ENCODE results near the gene RBCK1.

Gene RBCK1

GRCh38 chr20:421685-422250, 13.7 kb downstream of the RBCK1 start:
- no peak for TF ChIP-seq CTCF (IDR thresholded peaks at IDR 0.05; ENCODE audit: low read depth, low read length, missing control alignments)
- DNase-seq (ENCODE audit: extremely low read depth, low read depth) = no peak
- no peak overlapping the region for H3K4me3 ChIP-seq (replicated peaks; ENCODE audit: low read depth, low read length)

- TF ChIP-seq CTCF (IDR thresholded peaks at IDR 0.05; ENCODE audit: low read depth, low read length, missing control alignments) = no peak
- H3K4me3 ChIP-seq (replicated peaks; ENCODE audit: low read depth, low read length) = no peak overlapping the region
- no peak for DNase-seq (ENCODE audit: extremely low read depth, low read depth)
Observed at GRCh38 chr20:426566-426965, 18.5 kb downstream of the RBCK1 start.

- TF ChIP-seq CTCF (IDR thresholded peaks at IDR 0.05; ENCODE audit: low read depth, low read length, missing control alignments) = no peak
- no peak overlapping the region for H3K4me3 ChIP-seq (replicated peaks; ENCODE audit: low read depth, low read length)
- DNase-seq (ENCODE audit: extremely low read depth, low read depth) = no peak
Observed at GRCh38 chr20:427401-427800, 19.3 kb downstream of the RBCK1 start.

GRCh38 chr20:427849-428657, 20.0 kb downstream of the RBCK1 start:
- no peak for TF ChIP-seq CTCF (IDR thresholded peaks at IDR 0.05; ENCODE audit: low read depth, low read length, missing control alignments)
- DNase-seq (ENCODE audit: extremely low read depth, low read depth) = no peak
- no peak overlapping the region for H3K4me3 ChIP-seq (replicated peaks; ENCODE audit: low read depth, low read length)

- TF ChIP-seq CTCF (IDR thresholded peaks at IDR 0.05; ENCODE audit: low read depth, low read length, missing control alignments) = no peak
- H3K4me3 ChIP-seq (replicated peaks; ENCODE audit: low read depth, low read length) = no peak overlapping the region
- DNase-seq (ENCODE audit: extremely low read depth, low read depth) = no peak
Observed at GRCh38 chr20:428658-429200, 20.6 kb downstream of the RBCK1 start.

GRCh38 chr20:430091-430999, 22.2 kb downstream of the RBCK1 start:
- no peak overlapping the region for H3K4me3 ChIP-seq (replicated peaks; ENCODE audit: low read depth, low read length)
- no peak for DNase-seq (ENCODE audit: extremely low read depth, low read depth)
- no peak for TF ChIP-seq CTCF (IDR thresholded peaks at IDR 0.05; ENCODE audit: low read depth, low read length, missing control alignments)

Measured in HFF-Myc (cell line).